GM23338 (cell line): ENCODE data around the gene IRF3.

Experiments
- CTCF ChIP-seq, 2 experiments: fragments of 200-600 bp in 1 of 2; sonication (generic) in 1 of 2; conservative IDR thresholded peaks; 2 replicates each; pipeline versions ENCODE4 v1.5.1 to v1.6.1; 2016 to 2017; ENCODE audit warnings: antibody characterized with exemption in 2 of 2, low read depth in 2 of 2, mild to moderate bottlenecking in 2 of 2, moderate library complexity in 1 of 2
- EZH2 ChIP-seq: fragments of 200-600 bp; sonication (generic); IDR thresholded peaks from one replicate; pipeline ENCODE4 v1.8.0; 2017; ENCODE audit warnings: antibody characterized with exemption, mild to moderate bottlenecking, low read depth; ENCODE audit not compliant: unreplicated experiment
- POLR2AphosphoS5 ChIP-seq: IDR thresholded peaks from 2 replicates; pipeline ENCODE4 v1.6.1; 2016; ENCODE audit warnings: antibody characterized with exemption, low read depth
- STAT1 ChIP-seq: IDR thresholded peaks from one replicate; pipeline ENCODE4 v1.6.1; 2016; ENCODE audit warnings: antibody characterized with exemption; ENCODE audit not compliant: unreplicated experiment
- TF ChIP-seq, protein P1 (sequence below): IDR thresholded peaks from one replicate; pipeline ENCODE4 v1.6.1; 2018; ENCODE audit warnings: antibody characterized with exemption; ENCODE audit not compliant: unreplicated experiment

GRCh38 chr19:49700563-49700962 is 34.9 kb upstream of the IRF3 start:
- TF ChIP-seq STAT1 (no peak), CTCF (conservative IDR thresholded peaks at IDR 0.05; ENCODE audit: low read depth in 2 of 2) (no peak), EZH2 (no peak), POLR2AphosphoS5 (no peak)
- TF ChIP-seq, protein P1, sequence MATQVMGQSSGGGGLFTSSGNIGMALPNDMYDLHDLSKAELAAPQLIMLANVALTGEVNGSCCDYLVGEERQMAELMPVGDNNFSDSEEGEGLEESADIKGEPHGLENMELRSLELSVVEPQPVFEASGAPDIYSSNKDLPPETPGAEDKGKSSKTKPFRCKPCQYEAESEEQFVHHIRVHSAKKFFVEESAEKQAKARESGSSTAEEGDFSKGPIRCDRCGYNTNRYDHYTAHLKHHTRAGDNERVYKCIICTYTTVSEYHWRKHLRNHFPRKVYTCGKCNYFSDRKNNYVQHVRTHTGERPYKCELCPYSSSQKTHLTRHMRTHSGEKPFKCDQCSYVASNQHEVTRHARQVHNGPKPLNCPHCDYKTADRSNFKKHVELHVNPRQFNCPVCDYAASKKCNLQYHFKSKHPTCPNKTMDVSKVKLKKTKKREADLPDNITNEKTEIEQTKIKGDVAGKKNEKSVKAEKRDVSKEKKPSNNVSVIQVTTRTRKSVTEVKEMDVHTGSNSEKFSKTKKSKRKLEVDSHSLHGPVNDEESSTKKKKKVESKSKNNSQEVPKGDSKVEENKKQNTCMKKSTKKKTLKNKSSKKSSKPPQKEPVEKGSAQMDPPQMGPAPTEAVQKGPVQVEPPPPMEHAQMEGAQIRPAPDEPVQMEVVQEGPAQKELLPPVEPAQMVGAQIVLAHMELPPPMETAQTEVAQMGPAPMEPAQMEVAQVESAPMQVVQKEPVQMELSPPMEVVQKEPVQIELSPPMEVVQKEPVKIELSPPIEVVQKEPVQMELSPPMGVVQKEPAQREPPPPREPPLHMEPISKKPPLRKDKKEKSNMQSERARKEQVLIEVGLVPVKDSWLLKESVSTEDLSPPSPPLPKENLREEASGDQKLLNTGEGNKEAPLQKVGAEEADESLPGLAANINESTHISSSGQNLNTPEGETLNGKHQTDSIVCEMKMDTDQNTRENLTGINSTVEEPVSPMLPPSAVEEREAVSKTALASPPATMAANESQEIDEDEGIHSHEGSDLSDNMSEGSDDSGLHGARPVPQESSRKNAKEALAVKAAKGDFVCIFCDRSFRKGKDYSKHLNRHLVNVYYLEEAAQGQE, result no peak
